Fibroblast of lung (primary cell): Measurements from ENCODE around the gene COL18A1. TPM values are rescaled to one million over a fixed set of nuclear protein-coding genes. Genes with fewer than 3 reads are reported as not detected.

Source experiments
- DNase-seq, 2 donors: peaks; one replicate each; pipeline versions ENCODE4 v3.0.0 to v3.0.0-alpha.2; 2010; ENCODE audit warnings: low read depth in 2 of 2
- H2AFZ ChIP-seq: 2 replicates; pipeline ENCODE4 v1.5.1; 2012; ENCODE audit warnings: low read length, control low read depth, inconsistent platforms
- H3K27ac ChIP-seq: 2 replicates; pipeline ENCODE4 v1.5.1; 2011; ENCODE audit warnings: low read length, control low read depth; ENCODE audit not compliant: insufficient read depth
- H3K27me3 ChIP-seq: 2 replicates; pipeline ENCODE4 v1.5.1; 2011; ENCODE audit warnings: mild to moderate bottlenecking, low read length; ENCODE audit not compliant: control insufficient read depth, insufficient read depth
- H3K36me3 ChIP-seq: 2 replicates; pipeline ENCODE4 v1.5.1; 2011; ENCODE audit warnings: low read length; ENCODE audit not compliant: control insufficient read depth, insufficient read depth
- H3K4me1 ChIP-seq: 2 replicates; pipeline ENCODE4 v1.5.1; 2011; ENCODE audit warnings: low read length; ENCODE audit not compliant: control insufficient read depth, insufficient read depth; ENCODE audit errors: extremely low read depth
- H3K4me2 ChIP-seq: 2 replicates; pipeline ENCODE4 v1.5.1; 2011; ENCODE audit warnings: low read length, control low read depth; ENCODE audit not compliant: insufficient read depth; ENCODE audit errors: extremely low read depth
- H3K4me3 ChIP-seq, 4 experiments: fragments of 200-600 bp in 1 of 4; sonication (generic) in 1 of 4; replicated peaks in 1 of 4; 2 replicates each; pipeline ENCODE4 v1.5.1; 2011 to 2016; ENCODE audit warnings: low read length in 4 of 4, low read depth in 3 of 4, mild to moderate bottlenecking in 3 of 4, control low read depth in 2 of 4, inconsistent platforms in 1 of 4, mixed read lengths in 1 of 4; ENCODE audit not compliant: insufficient read depth in 1 of 4; ENCODE audit errors: control extremely low read depth in 1 of 4
- H3K79me2 ChIP-seq: 2 replicates; pipeline ENCODE4 v1.5.1; 2012; ENCODE audit warnings: mild to moderate bottlenecking, low read length, inconsistent platforms; ENCODE audit not compliant: control insufficient read depth, insufficient read depth
- H3K9ac ChIP-seq: 2 replicates; pipeline ENCODE4 v1.5.1; 2011; ENCODE audit warnings: mild to moderate bottlenecking, low read length, control low read depth; ENCODE audit not compliant: insufficient read depth
- H3K9me3 ChIP-seq: 2 replicates; pipeline ENCODE4 v1.5.1; 2012; ENCODE audit warnings: low read depth, low read length; ENCODE audit not compliant: control insufficient read depth, insufficient read depth
- H4K20me1 ChIP-seq: 2 replicates; pipeline ENCODE4 v1.5.1; 2011; ENCODE audit warnings: low read length; ENCODE audit not compliant: control insufficient read depth, insufficient read depth; ENCODE audit errors: extremely low read depth
- CTCF ChIP-seq, 2 donors: IDR thresholded peaks in 1 of 2; conservative IDR thresholded peaks in 1 of 2; 1 replicate in 1 of 2; 2 replicates in 1 of 2; pipeline ENCODE4 v1.5.1; 2011 to 2012; ENCODE audit warnings: low read length in 2 of 2, control low read depth in 1 of 2, inconsistent platforms in 1 of 2, low read depth in 1 of 2, mild to moderate bottlenecking in 1 of 2
- EZH2 ChIP-seq: IDR thresholded peaks from 2 replicates; pipeline ENCODE4 v1.5.1; 2012; ENCODE audit warnings: low read length, control low read depth, mild to moderate bottlenecking; ENCODE audit errors: missing control alignments
- polyA plus RNA-seq, 2 donors: library from polyadenylated mRNA; depleted of rRNA in 1 of 2; stranded (reverse) in 1 of 2; unstranded in 1 of 2; fragments of >200 nt; gene quantifications; 2 replicates each; pipeline ENCODE4 v1.2.1, GENCODE V29; 2011 to 2012; ENCODE audit warnings: missing spikeins in 1 of 2
- total RNA-seq: library from RNA; depleted of rRNA; stranded (reverse); fragments of >200 nt; gene quantifications from 2 replicates; pipeline ENCODE4 v1.2.1, GENCODE V29; 2014

COL18A1 gene
- total and polyA plus RNA-seq, 2 donors (not counting 1 experiment from before 2014, with no cell fraction given): 24.3 to 38.8 TPM

DNA sequence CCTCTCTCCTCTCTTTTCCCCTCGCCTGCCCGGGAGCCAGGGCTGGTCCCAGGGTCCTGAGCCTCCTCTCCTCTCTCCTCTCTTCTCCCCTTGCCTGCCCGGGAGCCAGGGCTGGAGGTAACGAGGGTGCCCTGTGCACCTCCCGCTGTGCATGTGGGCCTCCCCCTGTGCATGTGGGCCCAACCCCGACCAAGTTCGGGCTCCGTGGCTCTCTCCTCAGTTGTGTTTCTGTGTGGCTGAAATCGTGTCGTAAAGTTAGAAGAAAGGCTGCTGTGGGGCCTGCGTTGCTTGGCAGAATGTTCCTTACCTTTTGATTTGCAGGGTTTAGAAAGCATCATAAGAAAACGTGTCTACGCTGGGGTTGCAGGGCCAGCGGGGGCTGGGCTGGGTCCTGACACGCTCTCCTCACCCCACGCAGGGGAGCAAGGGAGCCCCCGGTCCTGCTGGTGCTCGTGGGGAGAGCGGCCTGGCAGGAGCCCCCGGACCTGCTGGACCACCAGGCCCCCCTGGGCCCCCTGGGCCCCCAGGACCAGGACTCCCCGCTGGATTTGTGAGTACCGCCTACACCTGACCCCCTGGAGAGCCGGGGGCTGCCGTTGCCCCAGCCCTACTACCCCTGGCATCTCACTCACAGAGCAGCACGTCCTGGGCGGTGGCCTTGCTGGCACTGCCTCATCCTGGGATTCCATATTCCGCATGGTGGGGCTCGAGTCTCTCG, 81.6 kb downstream of the COL18A1 start:
- Histone ChIP-seq H2AFZ (no peak overlapping the region), H3K9me3 (no peaks in the 10 kb centered on the region), H3K36me3 (peaks cover 8% of the 10 kb centered on the region), H3K27me3 (no peaks in the 10 kb centered on the region), H4K20me1 (no peaks in the 10 kb centered on the region), H3K79me2 (no peaks in the 10 kb centered on the region), H3K4me3 (no peak overlapping the region), H3K4me1 (no peaks in the 10 kb centered on the region), H3K27ac (no peak overlapping the region), H3K4me2 (no peak overlapping the region), H3K9ac (no peak overlapping the region)
- TF ChIP-seq CTCF (conservative IDR thresholded peaks at IDR 0.05 in 1 of 2, IDR thresholded peaks at IDR 0.05 in 1 of 2; ENCODE audit: low read depth in 1 of 2, low read length in 2 of 2) (no peak), EZH2 (no peak)
- no peak for DNase-seq

GRCh38 chr21:45487161-45487806, 82.3 kb downstream of the COL18A1 start:
- no peaks in the 10 kb centered on the region for H3K9me3 ChIP-seq
- peaks cover 7% of the 10 kb centered on the region for H3K36me3 ChIP-seq
- H4K20me1 ChIP-seq: no peaks in the 10 kb centered on the region
- H2AFZ ChIP-seq: no peak overlapping the region
- no peaks in the 10 kb centered on the region for H3K79me2 ChIP-seq
- H3K9ac ChIP-seq: no peak overlapping the region
- H3K4me2 ChIP-seq: no peak overlapping the region
- H3K27ac ChIP-seq: no peak overlapping the region
- no peaks in the 10 kb centered on the region for H3K27me3 ChIP-seq
- no peaks in the 10 kb centered on the region for H3K4me1 ChIP-seq
- DNase-seq: no peak
- TF ChIP-seq EZH2 (no peak), CTCF (conservative IDR thresholded peaks at IDR 0.05 in 1 of 2, IDR thresholded peaks at IDR 0.05 in 1 of 2; ENCODE audit: low read depth in 1 of 2, low read length in 2 of 2) (no peak)
- no peak overlapping the region for H3K4me3 ChIP-seq

GRCh38 chr21:45487891-45488600, 83.1 kb downstream of the COL18A1 start:
- Histone ChIP-seq H3K27me3 (no peaks in the 10 kb centered on the region), H3K4me2 (no peak overlapping the region), H3K4me1 (no peaks in the 10 kb centered on the region), H3K9ac (no peak overlapping the region), H3K36me3 (peaks cover 7% of the 10 kb centered on the region), H3K4me3 (no peak overlapping the region), H3K79me2 (no peaks in the 10 kb centered on the region), H4K20me1 (no peaks in the 10 kb centered on the region), H2AFZ (no peak overlapping the region), H3K9me3 (no peaks in the 10 kb centered on the region), H3K27ac (no peak overlapping the region)
- DNase-seq: no peak
- TF ChIP-seq EZH2 (no peak), CTCF (conservative IDR thresholded peaks at IDR 0.05 in 1 of 2, IDR thresholded peaks at IDR 0.05 in 1 of 2; ENCODE audit: low read depth in 1 of 2, low read length in 2 of 2) (no peak)
